Measurements from ENCODE around the gene GPRASP2. TPM values are rescaled to one million over a fixed set of nuclear protein-coding genes. Genes with fewer than 3 reads are reported as not detected.

The GPRASP2 gene
- total RNA-seq, 1 experiment from 2014 or later = 0.41 TPM

DNA sequence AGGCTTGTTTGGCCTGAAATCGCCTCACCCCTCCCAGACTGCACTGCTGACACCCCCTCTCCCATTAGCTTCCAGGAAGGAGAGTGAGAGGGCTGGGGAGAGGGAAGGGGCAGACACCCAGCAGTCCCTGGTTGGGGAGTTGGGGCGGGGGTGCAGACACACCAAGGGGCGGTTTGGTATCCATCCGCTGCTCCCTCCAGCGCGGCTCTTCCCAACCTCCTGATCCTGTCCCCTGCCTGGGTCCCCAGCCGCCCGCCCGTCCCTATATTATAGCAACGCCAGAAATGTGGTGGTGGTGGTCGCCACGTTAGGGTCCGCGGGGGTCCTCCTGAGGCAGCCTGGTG is 33.2 kb downstream of the GPRASP2 start:
- no peak for DNase-seq (ENCODE audit: low spot score)

DNA sequence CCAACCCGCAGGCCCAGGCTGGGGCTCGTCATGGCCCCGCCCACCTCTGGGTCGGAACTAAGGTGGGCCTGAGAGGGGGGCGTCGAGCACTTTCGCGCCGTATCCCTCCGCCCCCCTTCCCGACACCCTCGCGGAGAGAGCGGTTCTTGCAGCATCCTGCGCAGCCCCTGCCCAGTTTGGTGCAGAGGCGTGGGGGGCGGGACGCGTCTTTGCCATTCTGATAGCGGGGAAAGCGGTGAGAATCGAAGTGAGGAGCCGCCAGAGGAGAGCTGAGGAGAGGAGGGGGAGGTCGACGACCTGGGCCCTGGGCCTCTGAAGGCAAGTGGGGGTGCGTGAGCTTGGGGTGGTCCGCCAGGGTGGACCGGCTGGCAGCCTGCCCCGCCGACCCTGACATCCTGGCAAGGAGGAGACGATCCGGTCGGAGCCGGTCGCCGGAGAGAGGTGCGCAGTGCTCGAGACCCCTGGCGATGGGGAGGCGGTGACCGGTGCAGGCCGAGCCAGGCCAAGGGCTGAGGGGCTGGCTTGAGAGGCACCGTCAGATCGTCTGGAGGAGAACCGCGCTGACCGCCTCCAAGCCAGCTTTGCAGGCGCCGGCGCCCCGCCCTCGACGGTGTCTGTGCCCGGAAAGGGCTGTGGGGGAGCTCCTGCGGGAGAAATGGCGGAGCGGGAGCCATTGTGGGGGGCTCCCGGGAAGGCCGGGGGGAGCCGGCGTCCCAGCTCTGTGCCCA is 33.8 kb downstream of the GPRASP2 start:
- DNase-seq (ENCODE audit: low spot score) = no peak

DNA sequence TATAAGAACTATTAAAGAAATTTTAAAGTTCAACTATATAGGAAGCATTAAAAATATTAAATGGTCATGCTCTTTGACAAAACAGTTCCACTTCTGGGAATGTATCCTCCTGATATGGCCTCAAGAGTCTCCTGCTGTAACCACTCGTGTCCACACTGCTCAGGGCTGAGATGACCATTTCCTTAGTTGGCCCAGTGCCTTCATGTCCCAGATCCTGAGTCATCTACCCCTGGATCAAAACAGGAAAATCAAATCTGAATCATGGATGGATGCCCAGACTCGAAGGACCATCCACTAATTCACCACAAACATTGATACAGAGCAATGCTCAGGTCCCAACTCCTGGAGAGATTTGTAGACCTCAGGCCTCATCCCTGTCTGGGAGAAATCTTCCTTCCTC is 53.0 kb downstream of the GPRASP2 start:
- DNase-seq (ENCODE audit: low spot score) = no peak

DNA sequence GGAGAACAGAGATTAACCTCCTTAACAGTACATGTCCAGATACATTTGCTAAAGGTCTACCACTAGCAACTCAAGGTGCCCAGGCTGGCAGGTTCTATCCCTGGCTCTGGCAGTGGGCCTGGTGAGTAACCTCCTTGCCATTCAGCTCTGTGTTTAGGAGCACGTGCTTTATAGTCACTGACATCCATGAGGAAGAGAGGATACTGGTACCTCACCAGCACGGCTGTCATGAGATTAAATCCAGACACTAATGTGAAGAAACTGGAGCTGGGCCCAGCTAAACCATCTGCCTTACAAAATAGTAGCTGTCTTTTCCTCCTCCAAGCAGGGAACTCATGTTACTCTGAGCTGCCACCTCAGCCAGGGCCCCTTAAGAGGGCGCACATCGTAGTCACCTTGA is 53.6 kb downstream of the GPRASP2 start:
- no peak for DNase-seq (ENCODE audit: low spot score)

DNA sequence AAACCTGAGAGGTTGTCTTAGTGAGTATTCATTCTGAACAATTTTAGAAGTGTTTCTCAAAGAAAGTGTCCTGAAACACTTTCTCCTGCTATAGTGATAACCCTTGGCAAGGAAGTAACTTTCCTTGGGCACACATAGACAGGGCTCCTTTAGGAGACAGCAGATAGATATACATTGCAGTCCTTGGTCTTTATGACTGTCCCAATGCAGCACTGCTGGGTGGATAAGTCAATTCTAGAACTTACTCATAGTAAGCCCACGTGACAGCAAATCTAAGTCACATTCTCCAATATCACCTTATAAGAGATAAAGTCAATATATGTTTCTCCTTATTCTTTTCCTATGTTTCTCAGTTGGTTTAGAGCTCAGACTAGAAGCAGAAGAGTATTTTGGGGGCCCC is 55.0 kb downstream of the GPRASP2 start:
- no peak for DNase-seq (ENCODE audit: low spot score)

Small RNA genes within 50 kb of the gene (small RNA-seq; reads per million reads assigned to genes)
- gene RNU6-589P = not detected

Other genes starting within 250 kb of the GPRASP2 start
- gene TCP11X2, start 240.6 kb upstream of the GPRASP2 start, total RNA-seq (2014; rRNA removed; shearing (Covaris generic)) = not detected in 2 replicates
- gene TMSB15A, start 195.7 kb upstream of the GPRASP2 start, total RNA-seq (2014; rRNA removed; shearing (Covaris generic)) = not detected in 2 replicates
- 10.5 and 12.1 TPM in 2 replicates for gene ARMCX5, start 112.9 kb upstream of the GPRASP2 start, total RNA-seq (2014; rRNA removed; shearing (Covaris generic))
- gene GPRASP1, start 61.0 kb upstream of the GPRASP2 start, total RNA-seq (2014; rRNA removed; shearing (Covaris generic)) = 0.13 and 0.23 TPM in 2 replicates
- gene GPRASP3, start 8.3 kb downstream of the GPRASP2 start, total RNA-seq (2014; rRNA removed; shearing (Covaris generic)) = 0.03 and 1.1 TPM in 2 replicates
- gene RAB40AL, start 224.8 kb downstream of the GPRASP2 start, total RNA-seq (2014; rRNA removed; shearing (Covaris generic)) = 0.79 TPM in 1 of 2 replicates, not detected in the other